ENCODE results near the gene POLG2. TPM values are rescaled to one million over a fixed set of nuclear protein-coding genes. Genes with fewer than 3 reads are reported as not detected.
"Not testable (repeated sequence)": the region's sequence is repeated elsewhere in the genome, so short reads cannot be mapped to it uniquely, and the experiment has no call there.

Gene POLG2
- total RNA-seq, 4 donors from 2014 or later = 1.4 to 5.6 (median 2.6) TPM

DNA sequence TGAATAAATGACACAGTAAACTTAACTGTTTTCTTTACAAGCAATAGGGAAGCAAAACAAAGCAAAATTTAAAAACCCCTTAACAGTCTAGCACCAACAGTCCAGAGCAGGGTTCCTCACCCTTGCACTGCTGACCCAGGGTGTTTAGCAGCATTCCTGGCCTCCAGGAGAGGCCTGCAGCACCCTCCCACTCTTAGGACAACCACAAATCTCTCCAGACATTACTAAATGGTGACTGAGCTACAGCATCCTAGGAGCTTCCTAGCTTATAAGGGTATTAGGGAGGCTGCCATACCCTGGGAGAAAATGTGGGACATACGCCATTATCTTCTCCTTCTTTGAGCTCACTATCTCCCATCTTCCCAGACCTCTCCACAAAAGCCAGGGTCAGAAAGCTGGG, 15.9 kb downstream of the POLG2 start:
- no peak for DNase-seq
- Histone ChIP-seq H3K27me3 (no peaks in the 10 kb centered on the region), H3K27ac (no peak overlapping the region), H3K36me3 (peaks cover 0 to 69% of the 10 kb centered on the region in 2 donors), H3K4me3 (no peak overlapping the region), H3K9me3 (no peaks in the 10 kb centered on the region), H3K4me1 (no peaks in the 10 kb centered on the region)
- no peak for ATAC-seq
- in situ Hi-C loops (cut with MboI; ENCODE audit: low sequenced_read_pairs in 4 of 4) = no loop called here
- intact Hi-C loops (cut with DNase I; ENCODE audit: low total_unique reads) = no loop called here
- TF ChIP-seq POLR2A (IDR thresholded peaks at IDR 0.05) = no peak
- TF ChIP-seq, protein P1, sequence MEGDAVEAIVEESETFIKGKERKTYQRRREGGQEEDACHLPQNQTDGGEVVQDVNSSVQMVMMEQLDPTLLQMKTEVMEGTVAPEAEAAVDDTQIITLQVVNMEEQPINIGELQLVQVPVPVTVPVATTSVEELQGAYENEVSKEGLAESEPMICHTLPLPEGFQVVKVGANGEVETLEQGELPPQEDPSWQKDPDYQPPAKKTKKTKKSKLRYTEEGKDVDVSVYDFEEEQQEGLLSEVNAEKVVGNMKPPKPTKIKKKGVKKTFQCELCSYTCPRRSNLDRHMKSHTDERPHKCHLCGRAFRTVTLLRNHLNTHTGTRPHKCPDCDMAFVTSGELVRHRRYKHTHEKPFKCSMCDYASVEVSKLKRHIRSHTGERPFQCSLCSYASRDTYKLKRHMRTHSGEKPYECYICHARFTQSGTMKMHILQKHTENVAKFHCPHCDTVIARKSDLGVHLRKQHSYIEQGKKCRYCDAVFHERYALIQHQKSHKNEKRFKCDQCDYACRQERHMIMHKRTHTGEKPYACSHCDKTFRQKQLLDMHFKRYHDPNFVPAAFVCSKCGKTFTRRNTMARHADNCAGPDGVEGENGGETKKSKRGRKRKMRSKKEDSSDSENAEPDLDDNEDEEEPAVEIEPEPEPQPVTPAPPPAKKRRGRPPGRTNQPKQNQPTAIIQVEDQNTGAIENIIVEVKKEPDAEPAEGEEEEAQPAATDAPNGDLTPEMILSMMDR (IDR thresholded peaks at IDR 0.05 in 4 of 5, conservative IDR thresholded peaks at IDR 0.05 in 1 of 5) = no peak

DNA sequence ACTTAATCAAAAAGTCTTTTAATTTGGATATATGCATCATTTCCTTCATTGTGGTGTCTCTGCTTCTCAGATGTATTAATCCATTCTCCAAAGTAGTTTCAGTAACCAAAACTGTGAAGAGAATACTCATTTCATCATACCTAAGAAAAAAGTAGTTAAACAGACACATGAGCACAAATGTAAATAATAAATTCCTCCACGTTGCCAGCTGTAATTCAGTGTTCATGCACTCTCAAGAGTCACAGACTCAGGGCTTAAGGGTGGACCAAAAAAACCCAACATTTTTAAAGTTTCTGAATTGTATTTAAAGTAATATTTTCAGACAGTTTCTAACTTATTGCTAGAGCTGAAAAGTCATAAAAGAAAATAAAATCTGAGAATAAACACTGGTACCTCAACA, 19.0 kb downstream of the POLG2 start:
- ATAC-seq = no peak
- in situ Hi-C loops (cut with MboI; ENCODE audit: low sequenced_read_pairs in 4 of 4) = no loop called here
- peaks cover 0 to 42% of the 10 kb centered on the region in 2 donors for H3K36me3 ChIP-seq

DNA sequence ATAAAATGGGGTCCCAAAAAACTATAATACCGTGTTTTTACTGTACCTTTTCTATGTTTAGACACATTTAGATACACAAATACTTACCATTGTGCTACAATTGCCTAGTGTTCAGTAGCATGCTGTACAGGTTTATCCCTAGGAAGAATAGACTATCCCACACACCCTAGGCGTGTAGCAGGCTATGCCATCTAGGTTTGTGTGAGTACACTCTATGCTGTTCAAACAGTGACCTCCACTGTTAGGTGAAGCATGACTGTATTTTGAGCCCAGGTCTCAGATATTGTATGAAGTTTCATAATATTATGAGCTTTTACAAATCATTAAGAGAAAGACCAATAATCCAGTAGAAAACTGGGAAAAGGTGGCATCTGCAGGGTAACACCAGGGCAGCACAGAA, 24.3 kb downstream of the POLG2 start:
- Histone ChIP-seq H3K4me1 (no peaks in the 10 kb centered on the region), H3K27me3 (no peaks in the 10 kb centered on the region), H3K9me3 (no peaks in the 10 kb centered on the region), H3K36me3 (no peaks in the 10 kb centered on the region), H3K4me3 (no peak overlapping the region), H3K27ac (no peak overlapping the region)
- DNase-seq (no peak), ATAC-seq (no peak)
- in situ Hi-C loops (cut with MboI; ENCODE audit: low sequenced_read_pairs in 4 of 4) = no loop called here
- TF ChIP-seq, protein P1 (IDR thresholded peaks at IDR 0.05 in 4 of 5, conservative IDR thresholded peaks at IDR 0.05 in 1 of 5) = no peak
- no peak for TF ChIP-seq POLR2A (IDR thresholded peaks at IDR 0.05)
- intact Hi-C loops (cut with DNase I; ENCODE audit: low total_unique reads) = no loop called here

More for the DNA sequence above, 19.0 kb downstream of the POLG2 start:
- Histone ChIP-seq H3K27ac (no peak overlapping the region), H3K4me1 (no peaks in the 10 kb centered on the region), H3K27me3 (no peaks in the 10 kb centered on the region), H3K9me3 (no peaks in the 10 kb centered on the region), H3K4me3 (no peak overlapping the region)
- intact Hi-C loops (cut with DNase I; ENCODE audit: low total_unique reads) = no loop called here
- no peak for DNase-seq
- no peak for TF ChIP-seq POLR2A (IDR thresholded peaks at IDR 0.05)
- TF ChIP-seq, protein P1 (IDR thresholded peaks at IDR 0.05 in 4 of 5, conservative IDR thresholded peaks at IDR 0.05 in 1 of 5) = no peak

DNA sequence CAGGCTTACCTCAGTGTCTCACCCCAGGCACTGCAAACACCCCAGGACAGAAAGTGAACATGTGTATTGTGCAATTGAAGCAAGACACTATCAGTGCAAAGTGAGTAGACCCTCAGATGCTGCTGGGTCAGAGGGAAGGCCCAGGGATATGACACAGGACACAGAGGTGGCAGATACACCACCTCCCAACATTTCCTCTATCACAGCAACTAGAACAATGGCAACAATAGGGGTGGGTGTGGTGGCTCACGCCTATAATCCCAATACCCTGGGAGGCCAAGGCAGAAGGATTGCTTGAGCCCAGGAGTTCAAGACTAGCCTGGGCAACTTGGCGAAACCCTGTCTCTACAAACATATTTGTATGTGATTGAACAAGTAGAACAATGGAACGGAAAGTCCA, 25.4 kb downstream of the POLG2 start:
- no peaks in the 10 kb centered on the region for H3K4me1 ChIP-seq
- in situ Hi-C loops (cut with MboI; ENCODE audit: low sequenced_read_pairs in 4 of 4) (no loop called here), intact Hi-C loops (cut with DNase I; ENCODE audit: low total_unique reads) (no loop called here)
- no peaks in the 10 kb centered on the region for H3K36me3 ChIP-seq
- H3K27ac ChIP-seq = no peak overlapping the region
- TF ChIP-seq, protein P1 (IDR thresholded peaks at IDR 0.05 in 4 of 5, conservative IDR thresholded peaks at IDR 0.05 in 1 of 5) = no peak
- TF ChIP-seq POLR2A (IDR thresholded peaks at IDR 0.05) = no peak
- DNase-seq = no peak
- no peaks in the 10 kb centered on the region for H3K9me3 ChIP-seq
- H3K27me3 ChIP-seq = no peaks in the 10 kb centered on the region
- H3K4me3 ChIP-seq = no peak overlapping the region
- ATAC-seq = no peak

DNA sequence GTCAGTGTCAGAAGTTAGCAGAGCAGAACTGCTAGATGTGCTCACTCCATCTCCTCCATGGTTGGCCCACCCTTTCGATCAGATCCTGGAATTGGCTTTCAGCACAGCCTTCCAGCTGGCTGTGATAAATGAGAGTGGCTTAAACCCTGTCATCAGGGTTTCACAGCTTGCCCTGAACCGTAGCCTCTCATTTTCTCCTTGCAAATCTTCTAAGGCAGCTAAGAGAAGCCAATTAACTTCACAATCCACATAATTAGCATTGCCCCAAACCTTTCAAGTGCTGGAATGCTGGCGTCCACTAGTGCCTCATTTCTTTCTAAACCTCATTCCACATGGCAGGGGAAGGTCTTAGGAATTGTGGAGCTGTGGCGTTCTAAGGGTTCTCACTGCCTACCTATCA, 26.2 kb downstream of the POLG2 start:
- ATAC-seq (no peak), DNase-seq (no peak)
- Histone ChIP-seq H3K36me3 (no peaks in the 10 kb centered on the region), H3K4me1 (no peaks in the 10 kb centered on the region), H3K27ac (no peak overlapping the region), H3K27me3 (no peaks in the 10 kb centered on the region), H3K9me3 (no peaks in the 10 kb centered on the region), H3K4me3 (no peak overlapping the region)
- no peak for TF ChIP-seq POLR2A (IDR thresholded peaks at IDR 0.05)
- TF ChIP-seq, protein P1 (IDR thresholded peaks at IDR 0.05 in 4 of 5, conservative IDR thresholded peaks at IDR 0.05 in 1 of 5) = no peak
- intact Hi-C loops (cut with DNase I; ENCODE audit: low total_unique reads) = no loop called here
- in situ Hi-C loops (cut with MboI; ENCODE audit: low sequenced_read_pairs in 4 of 4) = no loop called here

DNA sequence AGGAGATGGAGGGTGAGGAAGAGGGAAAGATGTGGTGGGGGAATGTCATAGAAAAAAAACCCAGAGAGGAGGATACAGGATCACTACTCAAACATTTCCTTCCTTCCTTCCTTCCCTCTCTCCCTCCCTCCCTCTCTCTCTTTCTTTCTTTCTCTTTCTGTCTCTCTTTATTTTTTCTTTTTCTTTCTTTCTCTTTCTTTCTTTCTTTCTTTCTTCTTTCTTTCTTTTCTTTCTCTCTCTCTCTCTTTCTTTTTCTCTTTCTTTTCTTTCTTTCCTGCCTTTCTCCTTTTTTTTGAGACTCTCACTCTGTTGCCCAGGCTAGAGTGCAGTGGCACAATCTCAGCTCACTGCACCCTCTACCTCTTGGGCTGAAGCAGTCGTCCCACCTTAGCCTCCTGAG, 30.0 kb downstream of the POLG2 start:
- in situ Hi-C loops (cut with MboI; ENCODE audit: low sequenced_read_pairs in 4 of 4); H3K36me3 ChIP-seq; H3K4me3 ChIP-seq: not testable (repeated sequence)

More for the DNA sequence above, 30.0 kb downstream of the POLG2 start:
- H3K27me3 ChIP-seq; H3K9me3 ChIP-seq; DNase-seq; ATAC-seq; intact Hi-C loops (cut with DNase I; ENCODE audit: low total_unique reads); H3K4me1 ChIP-seq; H3K27ac ChIP-seq: not testable (repeated sequence)

Measured in gastrocnemius medialis (tissue), 4 donors.